ENCODE results near the gene SAMD4A. TPM values are rescaled to one million over a fixed set of nuclear protein-coding genes. Genes with fewer than 3 reads are reported as not detected.
A peak's percentile ranks its signal among the peaks of the same experiment; 100 is the strongest.

SAMD4A gene
- total RNA-seq, 2 donors from 2014 or later, result 1.9 to 8.0 TPM

- H3K9me3 Mint-ChIP-seq, result peaks cover 2% of the 10 kb centered on the region
- H3K27ac Mint-ChIP-seq, result no peak overlapping the region
- H3K27me3 ChIP-seq (ENCODE audit: control insufficient read depth, insufficient read depth, low read length, poor library complexity, severe bottlenecking), result no peaks in the 10 kb centered on the region
- H3K36me3 ChIP-seq (ENCODE audit: control insufficient read depth, insufficient read depth, low read length), result no peaks in the 10 kb centered on the region
- H3K4me3 ChIP-seq (ENCODE audit: low read length), result no peak overlapping the region
- no peak overlapping the region for H3K4me3 Mint-ChIP-seq
- no peak for DNase-seq
- no peaks in the 10 kb centered on the region for H3K36me3 Mint-ChIP-seq (ENCODE audit: low read depth)
- no peak for TF ChIP-seq CTCF (conservative IDR thresholded peaks at IDR 0.05)
- H3K9ac ChIP-seq (ENCODE audit: extremely low read depth, low read length, poor library complexity, severe bottlenecking), result no peak overlapping the region
- no peaks in the 10 kb centered on the region for H3K27me3 Mint-ChIP-seq (ENCODE audit: insufficient read depth)
- peaks cover 17% of the 10 kb centered on the region for H3K4me1 Mint-ChIP-seq
- H3K9me3 ChIP-seq (ENCODE audit: control insufficient read depth, low read length), result no peaks in the 10 kb centered on the region
- H3K4me1 ChIP-seq (ENCODE audit: control insufficient read depth, insufficient read depth, low read length), result no peaks in the 10 kb centered on the region
- H3K27ac ChIP-seq (ENCODE audit: low read depth, low read length), result no peak overlapping the region
- 91 to 92% methylated on average over 12 to 14 of the region's 14 CpGs for WGBS, 2 experiments (ENCODE audit: insufficient coverage in 1 of 2, insufficient read length in 1 of 2)
Observed at GRCh38 chr14:54769951-54770863, 203.3 kb downstream of the SAMD4A start.

GRCh38 chr14:54771411-54772027, 204.6 kb downstream of the SAMD4A start:
- H3K9me3 Mint-ChIP-seq, result peaks cover 2% of the 10 kb centered on the region
- TF ChIP-seq CTCF (conservative IDR thresholded peaks at IDR 0.05), result no peak
- no peaks in the 10 kb centered on the region for H3K36me3 Mint-ChIP-seq (ENCODE audit: low read depth)
- Histone ChIP-seq H3K4me3 (ENCODE audit: low read length) (no peak overlapping the region), H3K36me3 (ENCODE audit: control insufficient read depth, insufficient read depth, low read length) (no peaks in the 10 kb centered on the region), H3K9me3 (ENCODE audit: control insufficient read depth, low read length) (no peaks in the 10 kb centered on the region), H3K27ac (ENCODE audit: low read depth, low read length) (no peak overlapping the region), H3K27me3 (ENCODE audit: control insufficient read depth, insufficient read depth, low read length, poor library complexity, severe bottlenecking) (no peaks in the 10 kb centered on the region), H3K4me1 (ENCODE audit: control insufficient read depth, insufficient read depth, low read length) (no peaks in the 10 kb centered on the region), H3K9ac (ENCODE audit: extremely low read depth, low read length, poor library complexity, severe bottlenecking) (no peak overlapping the region)
- no peak overlapping the region for H3K27ac Mint-ChIP-seq
- no peak for DNase-seq
- H3K4me3 Mint-ChIP-seq, result no peak overlapping the region
- 89 to 97% methylated on average over 5 to 6 of the region's 6 CpGs for WGBS, 2 experiments (ENCODE audit: insufficient coverage in 1 of 2, insufficient read length in 1 of 2)
- no peaks in the 10 kb centered on the region for H3K27me3 Mint-ChIP-seq (ENCODE audit: insufficient read depth)
- peaks cover 17% of the 10 kb centered on the region for H3K4me1 Mint-ChIP-seq

GRCh38 chr14:54772451-54772881, 205.5 kb downstream of the SAMD4A start:
- Histone ChIP-seq H3K27me3 (ENCODE audit: control insufficient read depth, insufficient read depth, low read length, poor library complexity, severe bottlenecking) (no peaks in the 10 kb centered on the region), H3K9me3 (ENCODE audit: control insufficient read depth, low read length) (no peaks in the 10 kb centered on the region), H3K27ac (ENCODE audit: low read depth, low read length) (no peak overlapping the region), H3K9ac (ENCODE audit: extremely low read depth, low read length, poor library complexity, severe bottlenecking) (no peak overlapping the region), H3K36me3 (ENCODE audit: control insufficient read depth, insufficient read depth, low read length) (no peaks in the 10 kb centered on the region), H3K4me3 (ENCODE audit: low read length) (no peak overlapping the region), H3K4me1 (ENCODE audit: control insufficient read depth, insufficient read depth, low read length) (no peaks in the 10 kb centered on the region)
- no peaks in the 10 kb centered on the region for H3K27me3 Mint-ChIP-seq (ENCODE audit: insufficient read depth)
- H3K9me3 Mint-ChIP-seq, result peaks cover 2% of the 10 kb centered on the region
- TF ChIP-seq CTCF (conservative IDR thresholded peaks at IDR 0.05), result no peak
- peak overlapping the region; percentile 92 for H3K27ac Mint-ChIP-seq
- no peaks in the 10 kb centered on the region for H3K36me3 Mint-ChIP-seq (ENCODE audit: low read depth)
- no peak for DNase-seq
- 92 to 100% methylated on average over 3 to 7 of the region's 7 CpGs for WGBS, 2 experiments (ENCODE audit: insufficient coverage in 1 of 2, insufficient read length in 1 of 2)
- no peak overlapping the region for H3K4me3 Mint-ChIP-seq
- H3K4me1 Mint-ChIP-seq, result peaks cover 17% of the 10 kb centered on the region
